Stimulated activated CD4-positive, alpha-beta T cell treated with anti-CD3 and anti-CD28 coated beads, Interleukin-15, amount 100 ng/mL, for 48 hours (primary cell): ENCODE results near the gene DNAH8.
"Not testable (repeated sequence)": the region's sequence is repeated elsewhere in the genome, so short reads cannot be mapped to it uniquely, and the experiment has no call there.

Experiments used
- DNase-seq, 2 donors: peaks; one replicate each; pipeline ENCODE4 v3.0.0-alpha.2; 2020; ENCODE audit warnings: low read depth in 2 of 2

The DNAH8 gene

GRCh38 chr6:38909015-38909730, 194.1 kb downstream of the DNAH8 start:
- DNase-seq = no peak

GRCh38 chr6:38910207-38910606, 195.1 kb downstream of the DNAH8 start:
- no peak for DNase-seq

GRCh38 chr6:38912378-38912777, 197.3 kb downstream of the DNAH8 start:
- DNase-seq = no peak

GRCh38 chr6:38915205-38915925, 200.3 kb downstream of the DNAH8 start:
- DNase-seq = no peak

GRCh38 chr6:38921540-38921939, 206.4 kb downstream of the DNAH8 start:
- not testable (repeated sequence) for DNase-seq

- no peak for DNase-seq
Measured at GRCh38 chr6:38924791-38925509, 209.8 kb downstream of the DNAH8 start.

- no peak for DNase-seq
Measured at GRCh38 chr6:38929560-38929959, 214.4 kb downstream of the DNAH8 start.

- DNase-seq = no peak
Measured at GRCh38 chr6:38933426-38933825, 218.3 kb downstream of the DNAH8 start.

- no peak for DNase-seq
Measured at GRCh38 chr6:38935051-38935450, 219.9 kb downstream of the DNAH8 start.

- DNase-seq = no peak
Measured at GRCh38 chr6:38937839-38938613, 222.9 kb downstream of the DNAH8 start.

GRCh38 chr6:38938741-38939140, 223.6 kb downstream of the DNAH8 start:
- DNase-seq = no peak

GRCh38 chr6:38942442-38942841, 227.3 kb downstream of the DNAH8 start:
- no peak for DNase-seq

GRCh38 chr6:38942965-38943364, 227.9 kb downstream of the DNAH8 start:
- DNase-seq = no peak

- DNase-seq = no peak
Measured at GRCh38 chr6:38943964-38944363, 228.9 kb downstream of the DNAH8 start.

GRCh38 chr6:38944655-38945279, 229.7 kb downstream of the DNAH8 start:
- no peak for DNase-seq

- DNase-seq = no peak
Measured at GRCh38 chr6:38955861-38956260, 240.8 kb downstream of the DNAH8 start.

- DNase-seq = no peak
Measured at GRCh38 chr6:38957426-38957825, 242.3 kb downstream of the DNAH8 start.

- DNase-seq = no peak
Measured at GRCh38 chr6:38959138-38959537, 244.0 kb downstream of the DNAH8 start.

- DNase-seq = no peak
Measured at GRCh38 chr6:38968702-38969149, 253.6 kb downstream of the DNAH8 start.

GRCh38 chr6:38973178-38974057, 258.3 kb downstream of the DNAH8 start:
- DNase-seq = peak in 1 of 2 donors; percentile 34
